Muscle layer of duodenum (tissue), 2 donors: ENCODE results near the gene GRIK3.

ENCODE experiments used
- H3K27ac ChIP-seq: one replicate; pipeline ENCODE4 v1.7.0; 2013; ENCODE audit warnings: mild to moderate bottlenecking, low read length
- H3K27me3 ChIP-seq: one replicate; pipeline ENCODE4 v1.7.0; 2013; ENCODE audit warnings: low read depth, mild to moderate bottlenecking, control low read depth, low read length
- H3K36me3 ChIP-seq, 2 donors: one replicate each; pipeline ENCODE4 v1.7.0; 2013; ENCODE audit warnings: low read length in 2 of 2, control low read depth in 1 of 2, mild to moderate bottlenecking in 1 of 2; ENCODE audit not compliant: insufficient read depth in 2 of 2, control insufficient read depth in 1 of 2
- H3K4me1 ChIP-seq, 2 donors: one replicate each; pipeline ENCODE4 v1.7.0; 2013; ENCODE audit warnings: low read length in 2 of 2, mild to moderate bottlenecking in 2 of 2, control low read depth in 1 of 2, moderate library complexity in 1 of 2; ENCODE audit not compliant: insufficient read depth in 2 of 2, control insufficient read depth in 1 of 2
- H3K4me3 ChIP-seq, 2 donors: one replicate each; pipeline ENCODE4 v1.7.0; 2013; ENCODE audit warnings: low read length in 2 of 2, low read depth in 1 of 2, mild to moderate bottlenecking in 1 of 2
- H3K9me3 ChIP-seq, 2 donors: one replicate each; pipeline ENCODE4 v1.7.0; 2013; ENCODE audit warnings: low read length in 2 of 2, control low read depth in 1 of 2, mild to moderate bottlenecking in 1 of 2; ENCODE audit not compliant: control insufficient read depth in 1 of 2
- donor health status: healthy.

GRIK3 gene

DNA sequence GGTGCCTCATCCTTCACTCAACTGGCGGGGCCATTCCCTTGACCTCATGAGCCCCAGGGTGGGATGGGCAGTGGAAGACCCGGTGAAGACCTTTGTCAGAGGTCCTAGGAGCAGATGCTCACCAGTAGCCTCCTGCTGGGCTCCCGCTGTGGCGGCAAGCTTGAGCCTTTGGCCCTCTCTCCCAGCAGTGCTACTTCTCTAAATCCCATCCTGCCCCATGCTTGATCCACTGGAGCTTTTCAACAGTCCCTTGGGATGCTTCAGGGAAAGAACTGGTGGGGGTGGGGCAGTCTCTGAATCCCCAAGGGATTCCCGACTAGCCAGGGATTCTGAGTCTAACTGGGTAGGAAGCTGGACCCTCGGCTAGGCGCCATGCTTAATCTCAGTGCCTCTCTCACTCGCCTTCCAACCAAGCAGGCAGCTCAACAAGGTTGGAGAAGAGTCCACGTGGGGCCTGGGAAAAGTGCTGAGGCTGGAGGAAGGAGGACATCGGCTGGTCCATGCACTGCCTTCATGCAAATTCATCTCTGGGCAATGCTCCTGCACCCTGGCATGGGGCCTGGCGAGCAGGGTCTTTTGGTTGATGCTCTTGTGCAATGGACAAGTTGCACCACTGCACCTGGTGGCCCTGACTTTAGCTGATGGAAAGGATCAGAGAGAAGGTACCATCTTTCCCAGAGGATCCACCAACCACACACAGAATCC, 190.3 kb downstream of the GRIK3 start:
- Histone ChIP-seq H3K36me3 (no peaks in the 10 kb centered on the region), H3K27me3 (peaks cover 4% of the 10 kb centered on the region), H3K27ac (no peak overlapping the region), H3K4me3 (no peak overlapping the region), H3K9me3 (no peaks in the 10 kb centered on the region), H3K4me1 (no peaks in the 10 kb centered on the region)

DNA sequence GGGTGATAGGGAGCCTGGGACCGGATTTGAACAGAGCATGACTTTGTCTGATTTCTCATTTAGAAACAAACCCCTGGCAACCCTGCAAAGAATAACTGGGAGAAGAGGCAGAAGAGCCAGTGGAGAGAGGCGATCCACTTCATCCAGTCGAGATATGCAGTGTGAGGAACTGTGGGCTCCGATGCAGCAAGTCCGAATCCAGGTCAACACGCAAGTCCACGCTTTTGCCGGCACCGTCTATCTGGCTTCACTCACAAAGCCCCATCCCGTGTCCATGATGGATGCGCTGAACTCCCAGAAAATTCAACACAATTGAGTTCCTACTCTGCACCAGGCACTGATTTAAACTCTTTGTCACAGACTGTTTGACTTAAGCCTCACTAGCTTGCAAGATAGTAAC, 191.3 kb downstream of the GRIK3 start:
- Histone ChIP-seq H3K27me3 (peaks cover 4% of the 10 kb centered on the region), H3K36me3 (no peaks in the 10 kb centered on the region), H3K27ac (no peak overlapping the region), H3K9me3 (no peaks in the 10 kb centered on the region), H3K4me3 (no peak overlapping the region), H3K4me1 (no peaks in the 10 kb centered on the region)

DNA sequence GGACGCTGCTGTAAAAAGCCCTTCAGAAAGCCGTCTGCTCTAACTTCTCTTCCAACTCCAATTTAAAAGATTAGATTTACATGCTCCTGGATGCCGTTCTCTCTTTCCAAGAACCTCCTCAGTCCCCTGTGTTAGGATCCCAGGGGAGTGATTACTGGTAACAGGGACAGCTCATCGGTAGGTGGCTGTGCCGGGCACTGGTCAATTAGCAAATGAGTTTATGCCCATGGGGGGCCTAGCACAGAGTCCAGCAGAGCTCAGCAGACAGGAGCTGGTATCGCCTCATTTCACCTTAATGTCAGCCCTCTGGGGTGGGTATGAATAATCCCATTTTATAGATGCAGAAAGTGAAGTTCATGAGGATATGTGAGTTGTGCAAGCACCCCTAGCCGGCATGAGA, 191.9 kb downstream of the GRIK3 start:
- H3K9me3 ChIP-seq, result no peaks in the 10 kb centered on the region
- no peak overlapping the region for H3K4me3 ChIP-seq
- H3K27ac ChIP-seq, result no peak overlapping the region
- no peaks in the 10 kb centered on the region for H3K4me1 ChIP-seq
- peaks cover 4% of the 10 kb centered on the region for H3K27me3 ChIP-seq
- H3K36me3 ChIP-seq, result no peaks in the 10 kb centered on the region

GRCh38 chr1:36839485-36839884, 194.8 kb downstream of the GRIK3 start:
- no peaks in the 10 kb centered on the region for H3K4me1 ChIP-seq
- no peak overlapping the region for H3K27ac ChIP-seq
- H3K36me3 ChIP-seq, result no peaks in the 10 kb centered on the region
- no peak overlapping the region for H3K4me3 ChIP-seq
- H3K9me3 ChIP-seq, result no peaks in the 10 kb centered on the region
- peaks cover 4% of the 10 kb centered on the region for H3K27me3 ChIP-seq

DNA sequence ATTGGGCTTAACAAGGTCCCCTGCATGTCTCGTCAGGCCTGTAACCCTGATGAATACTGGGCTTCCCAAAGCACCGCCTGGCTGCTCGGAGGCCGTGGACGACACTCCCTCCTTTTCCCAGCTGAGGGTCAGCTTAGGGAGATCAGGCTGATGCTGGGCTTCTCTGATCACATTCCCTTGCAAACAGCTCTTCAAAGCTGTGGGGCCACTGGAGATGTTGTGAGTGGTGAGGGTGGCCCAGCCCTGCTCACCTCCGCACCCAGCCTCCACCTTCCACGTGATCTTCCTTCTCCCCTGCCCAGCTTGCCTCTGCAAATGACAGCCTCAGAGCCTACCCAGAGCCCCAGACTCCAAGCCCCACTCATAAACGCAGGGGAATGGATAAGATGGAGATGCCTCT, 195.4 kb downstream of the GRIK3 start:
- H3K27ac ChIP-seq, result no peak overlapping the region
- peaks cover 4% of the 10 kb centered on the region for H3K27me3 ChIP-seq

GRCh38 chr1:36836916-36837315, 197.4 kb downstream of the GRIK3 start:
- no peak overlapping the region for H3K4me3 ChIP-seq
- H3K27me3 ChIP-seq, result peaks cover 4% of the 10 kb centered on the region
- no peaks in the 10 kb centered on the region for H3K9me3 ChIP-seq
- no peak overlapping the region for H3K27ac ChIP-seq
- H3K4me1 ChIP-seq, result no peaks in the 10 kb centered on the region
- H3K36me3 ChIP-seq, result no peaks in the 10 kb centered on the region

More for the DNA sequence above, 195.4 kb downstream of the GRIK3 start:
- Histone ChIP-seq H3K9me3 (no peaks in the 10 kb centered on the region), H3K4me3 (no peak overlapping the region), H3K36me3 (no peaks in the 10 kb centered on the region), H3K4me1 (no peaks in the 10 kb centered on the region)

DNA sequence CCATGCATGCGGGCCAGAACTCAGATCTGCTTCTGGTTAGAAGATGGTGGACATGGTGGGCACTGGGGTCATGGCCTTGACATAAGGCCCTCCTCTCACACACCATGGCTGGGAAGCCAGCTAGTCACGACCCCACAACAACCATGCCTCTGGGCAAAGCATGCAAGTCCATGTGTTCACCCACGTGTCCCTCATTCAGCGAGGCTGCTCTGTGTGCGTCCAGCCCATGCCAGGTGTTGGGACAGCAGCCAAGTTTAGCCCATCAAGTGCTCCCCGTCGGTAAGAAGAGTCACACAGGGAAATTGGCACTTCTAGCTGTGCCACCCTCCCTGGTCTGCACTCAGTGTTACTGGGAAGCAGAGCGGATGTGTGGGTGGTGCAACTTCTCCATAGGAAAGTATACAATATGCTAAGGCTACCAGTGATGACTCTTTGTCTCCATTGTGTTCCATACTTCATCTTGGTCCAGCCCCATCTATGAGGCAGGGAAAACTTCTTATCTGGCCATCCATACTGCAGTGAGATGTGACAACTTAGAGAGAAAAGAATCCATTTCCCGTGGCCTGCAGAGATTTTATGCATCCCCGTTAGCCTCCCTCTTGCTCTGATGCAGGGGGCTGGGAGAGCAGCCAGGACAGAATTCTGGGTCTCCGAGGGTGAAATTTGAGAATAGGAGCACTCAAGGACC, 198.0 kb downstream of the GRIK3 start:
- Histone ChIP-seq H3K4me3 (no peak overlapping the region), H3K27me3 (peaks cover 4% of the 10 kb centered on the region), H3K9me3 (no peaks in the 10 kb centered on the region), H3K36me3 (no peaks in the 10 kb centered on the region), H3K27ac (no peak overlapping the region), H3K4me1 (no peaks in the 10 kb centered on the region)

DNA sequence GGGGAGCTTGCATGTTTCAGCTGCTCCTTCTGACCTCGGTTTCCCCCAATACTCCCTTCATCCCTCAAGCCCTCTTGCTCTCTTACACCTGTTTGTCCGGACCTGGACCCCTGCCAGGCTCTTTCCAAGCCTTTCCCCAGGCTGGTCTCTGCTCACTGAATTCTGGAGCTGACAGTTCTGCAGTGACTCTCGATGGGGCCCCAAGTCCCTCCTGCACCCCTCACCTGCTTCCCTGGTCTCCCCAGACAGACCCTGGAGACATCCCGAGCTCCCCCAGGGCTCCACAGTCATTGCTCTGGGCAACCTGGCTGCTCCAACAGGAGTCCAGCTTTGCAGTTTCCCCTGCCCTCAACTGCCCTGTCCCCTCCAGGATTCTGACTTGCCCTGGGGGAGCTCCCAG, 198.6 kb downstream of the GRIK3 start:
- no peaks in the 10 kb centered on the region for H3K36me3 ChIP-seq
- H3K27ac ChIP-seq, result no peak overlapping the region
- H3K4me1 ChIP-seq, result no peaks in the 10 kb centered on the region
- no peak overlapping the region for H3K4me3 ChIP-seq
- no peaks in the 10 kb centered on the region for H3K9me3 ChIP-seq
- no peaks in the 10 kb centered on the region for H3K27me3 ChIP-seq

DNA sequence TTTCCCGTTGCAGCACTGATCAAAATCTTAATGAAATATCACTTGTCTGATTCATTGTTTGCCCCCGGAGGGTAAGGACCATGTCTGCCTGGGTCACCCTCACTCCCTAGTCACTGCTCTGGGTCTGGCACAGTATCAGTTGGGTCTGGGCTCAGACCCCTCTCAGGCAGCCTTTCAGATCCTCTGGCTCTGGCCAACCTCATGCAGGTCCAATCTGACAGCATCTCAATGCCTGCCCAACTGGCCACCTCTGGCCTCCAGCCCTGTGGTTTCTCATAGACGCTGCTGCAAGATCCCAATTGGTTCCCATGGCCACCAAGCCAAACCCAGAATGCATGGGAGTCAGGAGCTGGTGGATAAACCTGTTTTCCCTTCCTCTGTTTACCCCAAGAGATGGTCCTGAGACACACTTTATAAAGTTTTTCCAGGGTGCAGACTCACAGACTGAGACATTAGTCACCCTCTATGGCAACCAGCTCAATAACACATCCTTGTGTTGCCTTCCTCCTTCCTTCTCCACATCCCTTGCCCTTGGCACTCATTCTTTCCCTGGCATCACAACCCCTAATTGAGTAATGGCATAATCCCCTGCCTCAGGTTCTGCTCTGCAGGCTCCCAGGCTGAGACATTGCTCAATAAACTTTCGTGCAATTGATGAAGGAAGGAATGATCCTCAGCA, 199.2 kb downstream of the GRIK3 start:
- H3K4me1 ChIP-seq, result no peaks in the 10 kb centered on the region
- H3K27ac ChIP-seq, result no peak overlapping the region
- H3K27me3 ChIP-seq, result no peaks in the 10 kb centered on the region
- H3K4me3 ChIP-seq, result no peak overlapping the region
- H3K36me3 ChIP-seq, result no peaks in the 10 kb centered on the region
- no peaks in the 10 kb centered on the region for H3K9me3 ChIP-seq

DNA sequence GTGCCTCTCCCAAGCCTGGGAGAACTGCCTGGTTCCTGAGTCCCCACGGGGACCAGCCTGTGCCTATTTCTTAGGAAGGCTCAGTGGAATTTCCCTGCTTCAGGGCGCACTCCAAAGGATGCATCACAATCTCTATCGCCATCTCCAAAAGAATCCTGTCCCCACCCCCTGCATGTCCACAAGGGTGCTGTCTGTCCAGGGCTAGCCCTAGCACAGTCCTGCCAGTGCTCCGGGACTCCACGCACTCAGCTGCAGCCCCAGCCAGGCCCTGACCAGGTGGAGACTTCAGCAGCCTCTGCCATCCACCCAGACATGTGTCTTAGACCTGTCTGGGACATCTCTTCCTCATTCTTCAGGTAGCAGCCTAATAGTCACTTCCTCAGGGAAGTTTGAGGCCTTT, 199.7 kb downstream of the GRIK3 start:
- Histone ChIP-seq H3K27ac (no peak overlapping the region), H3K36me3 (no peaks in the 10 kb centered on the region), H3K4me3 (no peak overlapping the region), H3K4me1 (no peaks in the 10 kb centered on the region), H3K27me3 (no peaks in the 10 kb centered on the region), H3K9me3 (no peaks in the 10 kb centered on the region)

- Histone ChIP-seq H3K4me1 (no peaks in the 10 kb centered on the region), H3K4me3 (no peak overlapping the region), H3K9me3 (no peaks in the 10 kb centered on the region), H3K27me3 (no peaks in the 10 kb centered on the region), H3K36me3 (no peaks in the 10 kb centered on the region), H3K27ac (no peak overlapping the region)
These were observed 203.0 kb downstream of the GRIK3 start for GRCh38 chr1:36831186-36831810.
